D721Med (cell line): ENCODE data around the gene MTCP1.

Experiments used
- DNase-seq: peaks from one replicate; pipeline ENCODE4 v3.0.0; 2011; ENCODE audit warnings: low spot score; ENCODE audit not compliant: insufficient read length
- FAIRE-seq: peaks from 2 replicates; lab custom pipeline; 2011; peaks lifted over from hg19 to GRCh38; lab: Jason Lieb, UNC
- CTCF ChIP-seq: IDR thresholded peaks from 2 replicates; pipeline ENCODE4 v1.5.1; 2012; ENCODE audit warnings: mild to moderate bottlenecking, control low read depth; ENCODE audit not compliant: insufficient read depth; ENCODE audit errors: missing control alignments

The MTCP1 gene

GRCh38 chrX:155070975-155071693 is at the start of gene MTCP1, which contains the start of the genes BRCC3 and CMC4:
TSS of gene MTCP1 (minus strand) at chrX:155071136. CDS start at chrX:155066010, 5,126 bp downstream.
TSS of gene BRCC3 (plus strand) at chrX:155071508. CDS start at chrX:155071528, 20 bp downstream.
TSS of gene CMC4 (minus strand) at chrX:155071136. CDS start at chrX:155064023, 7,113 bp downstream.
- no peak for FAIRE-seq
- peak; percentile 40 for DNase-seq
- TF ChIP-seq CTCF = no peak

GRCh38 chrX:155115174-155115819 is 44.4 kb upstream of the MTCP1 start:
- FAIRE-seq (no peak), DNase-seq (no peak)
- no peak for TF ChIP-seq CTCF

GRCh38 chrX:155113097-155113496 is 42.2 kb upstream of the MTCP1 start:
- no peak for FAIRE-seq
- no peak for TF ChIP-seq CTCF
- DNase-seq = no peak

GRCh38 chrX:155112171-155112570 is 41.2 kb upstream of the MTCP1 start:
- FAIRE-seq (no peak), DNase-seq (no peak)
- no peak for TF ChIP-seq CTCF

GRCh38 chrX:155108427-155108826 is 37.5 kb upstream of the MTCP1 start:
- peak; percentile 69 for FAIRE-seq
- no peak for TF ChIP-seq CTCF
- DNase-seq = no peak

GRCh38 chrX:155105919-155106318 is 35.0 kb upstream of the MTCP1 start:
- FAIRE-seq (no peak), DNase-seq (no peak)
- no peak for TF ChIP-seq CTCF
